Smooth muscle cell (in vitro differentiated cells): ENCODE data around the gene MESD. TPM values are rescaled to one million over a fixed set of nuclear protein-coding genes. Genes with fewer than 3 reads are reported as not detected.
A peak's percentile ranks its signal among the peaks of the same experiment; 100 is the strongest.

ENCODE experiments used
- DNase-seq: peaks from one replicate; lab custom pipeline; 2025; ENCODE audit not compliant: unreplicated experiment; lab: John Stamatoyannopoulos, UW
- H2AFZ ChIP-seq: fragments of 200-600 bp; sonication (generic); 2 replicates; pipeline ENCODE4 v1.6.0; 2016; ENCODE audit warnings: antibody characterized with exemption, low read depth, mild to moderate bottlenecking
- H3F3A ChIP-seq: fragments of 200-600 bp; sonication (generic); 2 replicates; pipeline ENCODE4 v1.6.0; 2017; ENCODE audit warnings: antibody characterized with exemption, low read depth
- H3K27ac ChIP-seq: fragments of 200-600 bp; sonication (generic); 2 replicates; pipeline ENCODE4 v1.5.1; 2016; ENCODE audit warnings: low read depth, mild to moderate bottlenecking
- H3K27me3 ChIP-seq: fragments of 200-600 bp; sonication (generic); 2 replicates; pipeline ENCODE4 v1.6.1; 2016; ENCODE audit warnings: low read depth, mild to moderate bottlenecking
- H3K36me3 ChIP-seq: fragments of 200-600 bp; sonication (generic); 2 replicates; pipeline ENCODE4 v1.5.1; 2016; ENCODE audit warnings: low read depth
- H3K4me1 ChIP-seq: fragments of 200-600 bp; sonication (generic); 2 replicates; pipeline ENCODE4 v1.5.1; 2016; ENCODE audit warnings: low read depth
- H3K4me2 ChIP-seq: fragments of 200-600 bp; sonication (generic); 2 replicates; pipeline ENCODE4 v1.6.0; 2016; ENCODE audit warnings: mild to moderate bottlenecking
- H3K4me3 ChIP-seq: fragments of 200-600 bp; sonication (generic); 2 replicates; pipeline ENCODE4 v1.5.1; 2016; ENCODE audit warnings: mild to moderate bottlenecking
- H3K79me2 ChIP-seq: fragments of 200-600 bp; sonication (generic); 2 replicates; pipeline ENCODE4 v1.6.0; 2016; ENCODE audit warnings: low read depth, mild to moderate bottlenecking
- H3K9ac ChIP-seq: fragments of 200-600 bp; sonication (generic); 2 replicates; pipeline ENCODE4 v1.6.0; 2016; ENCODE audit warnings: low read depth
- H3K9me3 ChIP-seq: fragments of 200-600 bp; sonication (generic); replicated peaks from 2 replicates; pipeline ENCODE4 v1.5.1; 2016; ENCODE audit warnings: low read depth
- H4K20me1 ChIP-seq: fragments of 200-600 bp; sonication (generic); 2 replicates; pipeline ENCODE4 v1.6.0; 2016; ENCODE audit warnings: low read depth
- WGBS: methylation state at CpG from one replicate; pipeline ENCODE4 v1.1.7; 2016; ENCODE audit warnings: low lambda C conversion rate; 5-methylcytosine and 5-hydroxymethylcytosine counted together
- polyA plus RNA-seq: library from polyadenylated mRNA; unstranded; fragments of >200 nt; fragmentation: Nextera tagmentation; extraction: Ambion mirVana; gene quantifications from 2 replicates; pipeline ENCODE4 v1.2.1, GENCODE V29; 2016
- total RNA-seq: library from RNA; depleted of rRNA; stranded (reverse); fragments of >200 nt; gene quantifications from 2 replicates; pipeline ENCODE4 v1.2.3, GENCODE V29; 2014
- TF ChIP-seq, protein P1 (sequence below): fragments of 200-600 bp; sonication (generic); IDR thresholded peaks from 2 replicates; pipeline ENCODE4 v1.5.1; 2017; ENCODE audit warnings: borderline replicate concordance, mild to moderate bottlenecking, antibody characterized with exemption; ENCODE audit not compliant: insufficient read depth, poor library complexity, severe bottlenecking

Gene MESD
- total and polyA plus RNA-seq, 2 experiments from 2014 or later = 20.1 to 41.4 TPM

GRCh38 chr15:80934761-80935221 is 54.8 kb downstream of the MESD start:
- Histone ChIP-seq H3K4me2 (peak overlapping the region; percentile 47), H3K4me3 (no peak overlapping the region), H3K27ac (peak overlapping the region; percentile 55), H3K27me3 (no peaks in the 10 kb centered on the region), H3K9ac (no peak overlapping the region), H3K36me3 (no peaks in the 10 kb centered on the region), H3F3A (peaks cover 18% of the 10 kb centered on the region), H3K4me1 (no peaks in the 10 kb centered on the region), H2AFZ (no peak overlapping the region), H3K79me2 (no peaks in the 10 kb centered on the region), H3K9me3 (no peaks in the 10 kb centered on the region), H4K20me1 (no peaks in the 10 kb centered on the region)
- TF ChIP-seq, protein P1, sequence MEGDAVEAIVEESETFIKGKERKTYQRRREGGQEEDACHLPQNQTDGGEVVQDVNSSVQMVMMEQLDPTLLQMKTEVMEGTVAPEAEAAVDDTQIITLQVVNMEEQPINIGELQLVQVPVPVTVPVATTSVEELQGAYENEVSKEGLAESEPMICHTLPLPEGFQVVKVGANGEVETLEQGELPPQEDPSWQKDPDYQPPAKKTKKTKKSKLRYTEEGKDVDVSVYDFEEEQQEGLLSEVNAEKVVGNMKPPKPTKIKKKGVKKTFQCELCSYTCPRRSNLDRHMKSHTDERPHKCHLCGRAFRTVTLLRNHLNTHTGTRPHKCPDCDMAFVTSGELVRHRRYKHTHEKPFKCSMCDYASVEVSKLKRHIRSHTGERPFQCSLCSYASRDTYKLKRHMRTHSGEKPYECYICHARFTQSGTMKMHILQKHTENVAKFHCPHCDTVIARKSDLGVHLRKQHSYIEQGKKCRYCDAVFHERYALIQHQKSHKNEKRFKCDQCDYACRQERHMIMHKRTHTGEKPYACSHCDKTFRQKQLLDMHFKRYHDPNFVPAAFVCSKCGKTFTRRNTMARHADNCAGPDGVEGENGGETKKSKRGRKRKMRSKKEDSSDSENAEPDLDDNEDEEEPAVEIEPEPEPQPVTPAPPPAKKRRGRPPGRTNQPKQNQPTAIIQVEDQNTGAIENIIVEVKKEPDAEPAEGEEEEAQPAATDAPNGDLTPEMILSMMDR = no peak
- no peak for DNase-seq
- 21% methylated on average over 3 of the region's 3 CpGs for WGBS

DNA sequence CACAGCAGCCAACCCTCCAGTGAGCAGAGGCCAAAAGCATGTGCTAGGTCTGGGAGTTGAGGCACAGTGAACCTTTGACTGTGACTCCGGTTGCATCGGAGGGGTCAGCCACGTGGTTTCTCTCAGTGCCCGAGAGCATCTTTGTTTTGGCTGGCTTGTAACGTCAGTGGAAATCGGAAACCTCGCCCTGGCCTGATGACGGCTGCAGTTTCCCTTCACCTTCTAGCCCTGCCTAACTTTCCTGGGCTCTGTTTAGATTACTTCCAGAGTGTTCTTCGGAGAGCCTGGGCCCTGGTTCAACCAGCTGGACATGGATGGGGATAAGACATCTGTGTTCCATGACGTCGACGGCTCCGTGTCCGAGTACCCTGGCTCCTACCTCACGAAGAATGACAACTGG is 56.6 kb downstream of the MESD start:
- H3K36me3 ChIP-seq = no peaks in the 10 kb centered on the region
- DNase-seq = no peak
- H3K27ac ChIP-seq = no peak overlapping the region

DNA sequence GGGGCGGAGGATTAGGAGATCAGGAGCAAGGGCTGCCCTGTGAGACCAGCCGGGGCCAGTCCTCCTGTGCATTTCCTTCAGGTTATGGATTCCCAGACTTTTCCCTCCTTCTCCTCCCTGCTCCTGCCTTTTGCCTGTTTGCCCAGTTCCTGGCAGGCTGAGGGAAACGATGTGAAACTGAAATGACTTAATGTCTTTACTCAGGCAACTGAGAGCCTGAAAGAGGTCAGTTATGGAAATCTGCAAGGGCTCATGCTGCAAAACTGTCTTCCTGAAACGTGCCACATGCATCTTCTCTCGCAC is 57.2 kb downstream of the MESD start:
- Histone ChIP-seq H3K4me3 (no peak overlapping the region), H3K9ac (no peak overlapping the region), H2AFZ (no peak overlapping the region), H3K9me3 (no peaks in the 10 kb centered on the region), H3K27me3 (no peaks in the 10 kb centered on the region), H3K4me1 (no peaks in the 10 kb centered on the region), H4K20me1 (no peaks in the 10 kb centered on the region), H3K36me3 (no peaks in the 10 kb centered on the region), H3F3A (peaks cover 18% of the 10 kb centered on the region), H3K27ac (no peak overlapping the region), H3K79me2 (no peaks in the 10 kb centered on the region), H3K4me2 (peak overlapping the region; percentile 27)
- TF ChIP-seq, protein P1 = no peak
- WGBS = 58% methylated on average over 5 of the region's 5 CpGs
- DNase-seq = no peak

More for the DNA sequence above, 56.6 kb downstream of the MESD start:
- Histone ChIP-seq H3K4me2 (no peak overlapping the region), H2AFZ (no peak overlapping the region), H3K4me3 (no peak overlapping the region), H3K9ac (no peak overlapping the region), H3K27me3 (no peaks in the 10 kb centered on the region), H3K4me1 (no peaks in the 10 kb centered on the region), H3F3A (peaks cover 18% of the 10 kb centered on the region), H3K9me3 (no peaks in the 10 kb centered on the region), H4K20me1 (no peaks in the 10 kb centered on the region), H3K79me2 (no peaks in the 10 kb centered on the region)
- TF ChIP-seq, protein P1 = no peak
- WGBS = 79% methylated on average over 15 of the region's 15 CpGs

GRCh38 chr15:80931721-80932512 is 57.7 kb downstream of the MESD start:
- Histone ChIP-seq H3K27ac (no peak overlapping the region), H3K4me1 (no peaks in the 10 kb centered on the region), H3K4me2 (peak overlapping the region; percentile 27), H3K9me3 (no peaks in the 10 kb centered on the region), H3K36me3 (no peaks in the 10 kb centered on the region), H3K79me2 (no peaks in the 10 kb centered on the region), H3F3A (peaks cover 18% of the 10 kb centered on the region), H2AFZ (no peak overlapping the region), H3K4me3 (no peak overlapping the region), H4K20me1 (no peaks in the 10 kb centered on the region), H3K9ac (no peak overlapping the region), H3K27me3 (no peaks in the 10 kb centered on the region)
- 91% methylated on average over 20 of the region's 20 CpGs for WGBS
- TF ChIP-seq, protein P1 = no peak
- no peak for DNase-seq
